NCI-H2196 treated with DMSO at 0.1 percent for 48 hours (cell line): Measurements from ENCODE around the gene IGLL5.

Experiments
- DNase-seq: peaks from one replicate; lab custom pipeline; 2025; ENCODE audit not compliant: unreplicated experiment; lab: John Stamatoyannopoulos, UW

IGLL5 gene

GRCh38 chr22:22936915-22937656, 49.5 kb downstream of the IGLL5 start:
- no peak for DNase-seq

- no peak for DNase-seq
These were observed 50.4 kb downstream of the IGLL5 start for GRCh38 chr22:22937894-22938480.

GRCh38 chr22:22938672-22939587, 51.3 kb downstream of the IGLL5 start:
- DNase-seq = no peak

DNA sequence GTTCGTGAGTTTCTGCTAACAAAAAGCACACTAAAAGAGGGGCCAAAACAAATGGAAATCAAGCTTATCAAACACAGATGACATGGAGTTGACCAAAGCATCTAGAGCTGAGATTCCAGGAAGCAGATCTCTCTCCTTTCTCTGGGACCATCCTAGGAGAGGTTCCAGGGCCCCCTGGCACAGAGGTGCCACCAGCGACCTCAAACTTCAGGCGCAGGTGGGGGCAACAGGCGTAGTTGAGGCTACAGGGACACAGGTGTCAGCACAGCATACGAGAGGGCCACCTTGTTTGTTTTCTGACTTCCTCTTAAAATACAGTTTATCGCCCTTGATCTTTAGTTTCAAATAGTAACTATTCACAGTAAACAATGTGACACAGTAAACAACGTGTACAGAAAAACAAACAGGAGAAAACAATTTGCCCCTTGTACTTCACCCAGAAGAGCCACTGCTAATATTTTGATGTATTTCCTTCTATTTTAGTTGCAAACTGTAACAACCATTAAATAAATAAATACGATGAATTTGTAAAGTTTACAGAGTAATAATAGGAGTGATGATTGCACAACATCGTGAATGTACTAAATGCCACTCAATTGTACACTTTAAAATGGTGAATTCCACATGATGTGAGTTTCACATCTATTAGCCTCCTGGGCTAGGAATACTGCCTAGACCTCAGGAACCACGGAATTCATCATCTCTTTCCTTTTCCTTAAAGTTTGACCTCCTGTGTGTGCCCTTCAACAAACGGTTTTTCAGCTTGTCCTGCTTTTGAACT, 52.2 kb downstream of the IGLL5 start:
- no peak for DNase-seq

- no peak for DNase-seq
These were observed 53.5 kb downstream of the IGLL5 start for GRCh38 chr22:22940961-22941605.

GRCh38 chr22:22941831-22942510, 54.4 kb downstream of the IGLL5 start:
- no peak for DNase-seq

DNA sequence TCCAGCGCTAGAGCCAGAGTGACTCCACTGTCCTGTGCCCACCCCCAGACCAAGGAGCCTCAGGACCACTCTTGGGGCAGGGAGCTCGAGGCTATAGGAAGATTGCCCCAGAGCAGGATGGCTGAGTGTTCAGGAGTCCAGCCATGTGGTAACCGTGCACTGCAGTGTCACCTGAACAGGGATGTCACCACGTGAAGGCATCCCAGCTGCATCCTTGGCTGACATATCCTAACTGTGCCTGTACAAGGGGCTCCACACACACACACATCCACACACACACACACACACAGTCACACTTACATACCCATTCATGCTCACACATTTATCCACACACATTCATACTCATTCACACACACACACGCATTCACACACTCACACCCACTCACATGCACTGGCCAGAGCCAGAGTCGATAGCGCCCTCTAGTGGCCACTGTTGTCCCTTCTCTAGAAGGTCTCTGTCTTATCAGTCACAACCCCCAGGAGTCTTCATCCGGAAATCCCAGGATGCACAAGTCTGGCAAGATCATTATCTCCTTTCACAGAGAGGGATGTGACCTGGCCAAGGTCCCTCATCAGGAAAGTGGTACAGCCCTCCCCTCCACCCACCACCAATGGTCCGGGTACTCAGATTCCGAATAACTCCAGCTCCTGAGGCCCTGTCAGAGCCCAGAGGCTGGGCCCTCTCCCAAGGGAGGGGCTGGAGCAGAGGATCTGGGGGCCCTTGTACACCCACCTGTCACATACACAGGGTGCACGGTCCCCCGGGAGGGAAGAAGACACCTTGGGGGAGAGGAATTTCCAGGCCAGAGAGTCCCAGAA, 55.1 kb downstream of the IGLL5 start:
- no peak for DNase-seq

- no peak for DNase-seq
These were observed 56.1 kb downstream of the IGLL5 start for GRCh38 chr22:22943521-22944267.

- no peak for DNase-seq
These were observed 56.8 kb downstream of the IGLL5 start for GRCh38 chr22:22944268-22944985.

GRCh38 chr22:22945195-22945594, 57.6 kb downstream of the IGLL5 start:
- DNase-seq = no peak
